ENCODE data around the gene MND1.

DNA sequence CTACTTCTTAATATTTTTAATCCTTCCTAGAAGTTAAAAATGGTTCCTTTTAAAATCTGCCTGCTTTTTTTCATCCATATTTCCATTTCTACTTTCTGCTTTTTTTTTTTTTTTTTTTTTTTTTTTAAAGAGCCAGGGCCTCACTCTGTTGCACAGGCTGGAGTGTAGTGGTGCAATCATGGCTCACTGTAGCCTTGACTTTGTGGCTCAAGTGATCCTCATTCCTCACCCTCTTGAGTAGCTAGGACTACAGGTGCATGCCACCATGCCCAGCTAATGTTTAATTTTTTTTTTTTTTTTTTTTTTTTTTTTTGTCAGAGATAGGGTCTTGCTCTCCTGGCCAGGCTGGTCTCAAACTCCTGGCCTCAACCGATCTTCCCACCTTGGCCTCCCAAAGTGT lies 39.7 kb downstream of the MND1 start:
- TF ChIP-seq, protein P1, sequence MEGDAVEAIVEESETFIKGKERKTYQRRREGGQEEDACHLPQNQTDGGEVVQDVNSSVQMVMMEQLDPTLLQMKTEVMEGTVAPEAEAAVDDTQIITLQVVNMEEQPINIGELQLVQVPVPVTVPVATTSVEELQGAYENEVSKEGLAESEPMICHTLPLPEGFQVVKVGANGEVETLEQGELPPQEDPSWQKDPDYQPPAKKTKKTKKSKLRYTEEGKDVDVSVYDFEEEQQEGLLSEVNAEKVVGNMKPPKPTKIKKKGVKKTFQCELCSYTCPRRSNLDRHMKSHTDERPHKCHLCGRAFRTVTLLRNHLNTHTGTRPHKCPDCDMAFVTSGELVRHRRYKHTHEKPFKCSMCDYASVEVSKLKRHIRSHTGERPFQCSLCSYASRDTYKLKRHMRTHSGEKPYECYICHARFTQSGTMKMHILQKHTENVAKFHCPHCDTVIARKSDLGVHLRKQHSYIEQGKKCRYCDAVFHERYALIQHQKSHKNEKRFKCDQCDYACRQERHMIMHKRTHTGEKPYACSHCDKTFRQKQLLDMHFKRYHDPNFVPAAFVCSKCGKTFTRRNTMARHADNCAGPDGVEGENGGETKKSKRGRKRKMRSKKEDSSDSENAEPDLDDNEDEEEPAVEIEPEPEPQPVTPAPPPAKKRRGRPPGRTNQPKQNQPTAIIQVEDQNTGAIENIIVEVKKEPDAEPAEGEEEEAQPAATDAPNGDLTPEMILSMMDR (conservative IDR thresholded peaks at IDR 0.05 in 1 of 2, IDR thresholded peaks at IDR 0.05 in 1 of 2; ENCODE audit: extremely low read depth in 1 of 2, insufficient read depth in 1 of 2, low read depth in 1 of 2, low read length in 2 of 2), result no peak
- TF ChIP-seq EZH2 (IDR thresholded peaks at IDR 0.05; ENCODE audit: borderline replicate concordance, low read length), result no peak
